Panc1 (cell line): ENCODE results near the gene NT5C2. TPM values are rescaled to one million over a fixed set of nuclear protein-coding genes. Genes with fewer than 3 reads are reported as not detected.

ENCODE experiments used
- ATAC-seq: fragments of 200-7000 bp; cut with Tn5 transposase; 2 replicates; pipeline ENCODE4 v1.9.1; 2020; ENCODE audit warnings: mild to moderate bottlenecking, moderate library complexity
- BruUV-seq: library from RNA; stranded (reverse); fragments of 400-500 nt; replicated peaks from 2 replicates; lab custom pipeline; 2021; lab: Mats Ljungman, UMichigan
- CTCF ChIA-PET: fragments of 300-600 bp; sonication (Branson Sonifier 250); formaldehyde crosslinking; loops from one replicate; lab custom pipeline; 2022; ENCODE audit warnings: antibody characterized with exemption; lab: Charles Lee
- POLR2A ChIA-PET: fragments of 300-600 bp; sonication (Branson Sonifier 250); formaldehyde crosslinking; loops from one replicate; lab custom pipeline; 2022; ENCODE audit warnings: antibody characterized with exemption; lab: Charles Lee
- DNase-seq: peaks from one replicate; pipeline ENCODE4 v3.0.0-alpha.2; 2010; ENCODE audit warnings: low read depth, low spot score
- H3K27ac ChIP-seq: 2 replicates; pipeline ENCODE4 v1.5.1; 2011; ENCODE audit warnings: mild to moderate bottlenecking, low read length, inconsistent platforms
- H3K27me3 ChIP-seq: fragments of 200-500 bp; sonication (Bioruptor generic); 2 replicates; pipeline ENCODE4 v1.6.0; 2014; ENCODE audit warnings: low read length, inconsistent platforms; ENCODE audit not compliant: control insufficient read depth, insufficient read depth
- H3K36me3 ChIP-seq: fragments of 200-500 bp; sonication (Bioruptor generic); 2 replicates; pipeline ENCODE4 v1.5.1; 2014; ENCODE audit warnings: inconsistent platforms, mild to moderate bottlenecking, low read length, moderate library complexity; ENCODE audit not compliant: control insufficient read depth, insufficient read depth
- H3K4me1 ChIP-seq: 2 replicates; pipeline ENCODE4 v1.5.1; 2011; ENCODE audit warnings: inconsistent platforms, mild to moderate bottlenecking, low read length, moderate library complexity; ENCODE audit not compliant: control insufficient read depth, insufficient read depth
- H3K4me3 ChIP-seq, 2 experiments: 2 replicates each; pipeline ENCODE4 v1.5.1; 2011 to 2012; ENCODE audit warnings: low read depth in 2 of 2, low read length in 2 of 2, mild to moderate bottlenecking in 2 of 2, inconsistent platforms in 1 of 2, moderate library complexity in 1 of 2
- H3K9me3 ChIP-seq: fragments of 200-500 bp; sonication (Bioruptor generic); 2 replicates; pipeline ENCODE4 v1.5.1; 2014; ENCODE audit warnings: low read depth, mild to moderate bottlenecking, inconsistent platforms, low read length, moderate library complexity; ENCODE audit not compliant: control insufficient read depth, insufficient read depth
- POLR2AphosphoS5 ChIP-seq: IDR thresholded peaks from 2 replicates; pipeline ENCODE4 v1.6.1; 2012; ENCODE audit warnings: mild to moderate bottlenecking, low read depth, low read length, moderate library complexity
- SIN3A ChIP-seq: IDR thresholded peaks from 2 replicates; pipeline ENCODE4 v1.6.1; 2012; ENCODE audit warnings: low read depth, mild to moderate bottlenecking, low read length, moderate library complexity, borderline replicate concordance; ENCODE audit not compliant: insufficient read depth
- TCF7L2 ChIP-seq: IDR thresholded peaks from 2 replicates; pipeline ENCODE4 v1.6.1; 2011; ENCODE audit warnings: mild to moderate bottlenecking, low read depth, low read length, inconsistent platforms
- in situ Hi-C: cut with HindIII; loops from 2 replicates; pipeline ENCODE4 v1.10.0; 2016; ENCODE audit warnings: low sequenced_read_pairs, low pct_unique_long_range_greater_than_20kb
- intact Hi-C: fragments of 100-400 bp; cut with micrococcal nuclease; formaldehyde crosslinking; loops from one replicate; pipeline ENCODE4 v1.10.0; 2022; ENCODE audit not compliant: unreplicated experiment
- total RNA-seq: library from RNA; stranded (reverse); gene quantifications from one replicate; pipeline ENCODE4 v1.2.1, GENCODE V29; 2021; ENCODE audit not compliant: unreplicated experiment
- TF ChIP-seq, protein P1 (sequence below), 2 experiments: IDR thresholded peaks; 2 replicates each; pipeline ENCODE4 v1.6.1; 2011 to 2012; ENCODE audit warnings: low read depth in 2 of 2, control low read depth in 1 of 2, low read length in 1 of 2, mild to moderate bottlenecking in 1 of 2, moderate library complexity in 1 of 2; ENCODE audit not compliant: insufficient read depth in 1 of 2
- TF ChIP-seq, protein P2 (sequence below): fragments of 450-650 bp; IDR thresholded peaks from 2 replicates; pipeline ENCODE4 v1.5.1; 2017; ENCODE audit warnings: mild to moderate bottlenecking

Gene NT5C2
- total RNA-seq, 1 experiment from 2014 or later: 150 TPM

DNA sequence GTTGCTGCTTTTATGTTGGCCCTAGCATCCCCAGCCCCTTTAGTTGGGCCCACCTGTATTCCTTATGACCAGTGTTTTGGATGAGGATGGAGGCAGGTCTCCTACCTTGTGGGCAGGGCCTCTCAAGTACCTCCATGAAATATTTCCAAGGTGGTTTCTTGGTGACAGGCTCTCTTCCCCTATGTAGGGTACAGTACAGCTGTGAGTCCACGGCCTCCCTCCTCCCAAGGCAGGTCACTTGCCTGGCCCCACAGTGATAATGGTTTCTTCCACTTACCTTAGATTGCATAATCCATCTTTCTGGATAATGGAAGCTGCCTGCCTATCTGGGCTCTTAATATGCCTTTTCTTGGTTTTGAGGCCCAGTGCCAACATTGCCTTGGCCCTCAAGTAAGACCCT lies 110.4 kb downstream of the NT5C2 start:
- in situ Hi-C loops: no loop called here
- peaks cover 37% of the 10 kb centered on the region for H3K36me3 ChIP-seq
- no peak for ATAC-seq
- TF ChIP-seq, protein P1, sequence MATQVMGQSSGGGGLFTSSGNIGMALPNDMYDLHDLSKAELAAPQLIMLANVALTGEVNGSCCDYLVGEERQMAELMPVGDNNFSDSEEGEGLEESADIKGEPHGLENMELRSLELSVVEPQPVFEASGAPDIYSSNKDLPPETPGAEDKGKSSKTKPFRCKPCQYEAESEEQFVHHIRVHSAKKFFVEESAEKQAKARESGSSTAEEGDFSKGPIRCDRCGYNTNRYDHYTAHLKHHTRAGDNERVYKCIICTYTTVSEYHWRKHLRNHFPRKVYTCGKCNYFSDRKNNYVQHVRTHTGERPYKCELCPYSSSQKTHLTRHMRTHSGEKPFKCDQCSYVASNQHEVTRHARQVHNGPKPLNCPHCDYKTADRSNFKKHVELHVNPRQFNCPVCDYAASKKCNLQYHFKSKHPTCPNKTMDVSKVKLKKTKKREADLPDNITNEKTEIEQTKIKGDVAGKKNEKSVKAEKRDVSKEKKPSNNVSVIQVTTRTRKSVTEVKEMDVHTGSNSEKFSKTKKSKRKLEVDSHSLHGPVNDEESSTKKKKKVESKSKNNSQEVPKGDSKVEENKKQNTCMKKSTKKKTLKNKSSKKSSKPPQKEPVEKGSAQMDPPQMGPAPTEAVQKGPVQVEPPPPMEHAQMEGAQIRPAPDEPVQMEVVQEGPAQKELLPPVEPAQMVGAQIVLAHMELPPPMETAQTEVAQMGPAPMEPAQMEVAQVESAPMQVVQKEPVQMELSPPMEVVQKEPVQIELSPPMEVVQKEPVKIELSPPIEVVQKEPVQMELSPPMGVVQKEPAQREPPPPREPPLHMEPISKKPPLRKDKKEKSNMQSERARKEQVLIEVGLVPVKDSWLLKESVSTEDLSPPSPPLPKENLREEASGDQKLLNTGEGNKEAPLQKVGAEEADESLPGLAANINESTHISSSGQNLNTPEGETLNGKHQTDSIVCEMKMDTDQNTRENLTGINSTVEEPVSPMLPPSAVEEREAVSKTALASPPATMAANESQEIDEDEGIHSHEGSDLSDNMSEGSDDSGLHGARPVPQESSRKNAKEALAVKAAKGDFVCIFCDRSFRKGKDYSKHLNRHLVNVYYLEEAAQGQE (IDR thresholded peaks at IDR 0.05; ENCODE audit: insufficient read depth in 1 of 2, low read depth in 2 of 2, low read length in 1 of 2): no peak
- TF ChIP-seq POLR2AphosphoS5 (peak; percentile 58; the same call in 1 of the 2 replicates), TCF7L2 (no peak)
- no peaks in the 10 kb centered on the region for H3K4me1 ChIP-seq
- ChIA-PET POLR2A (interaction anchor here (0.6 kb wide), 1 partner anchor 235 kb away, joined by 3 read pairs; no protein-coding TSS in a partner anchor), CTCF (interaction anchor here (0.6 kb wide), 1 partner anchor 147 kb away, joined by 6 read pairs; no protein-coding TSS in a partner anchor)
- H3K27me3 ChIP-seq: no peaks in the 10 kb centered on the region
- no peak overlapping the region for H3K27ac ChIP-seq
- H3K9me3 ChIP-seq: no peaks in the 10 kb centered on the region
- no TSS peak for BruUV-seq
- H3K4me3 ChIP-seq: no peak overlapping the region
- intact Hi-C loops: no loop called here
- DNase-seq: no peak

DNA sequence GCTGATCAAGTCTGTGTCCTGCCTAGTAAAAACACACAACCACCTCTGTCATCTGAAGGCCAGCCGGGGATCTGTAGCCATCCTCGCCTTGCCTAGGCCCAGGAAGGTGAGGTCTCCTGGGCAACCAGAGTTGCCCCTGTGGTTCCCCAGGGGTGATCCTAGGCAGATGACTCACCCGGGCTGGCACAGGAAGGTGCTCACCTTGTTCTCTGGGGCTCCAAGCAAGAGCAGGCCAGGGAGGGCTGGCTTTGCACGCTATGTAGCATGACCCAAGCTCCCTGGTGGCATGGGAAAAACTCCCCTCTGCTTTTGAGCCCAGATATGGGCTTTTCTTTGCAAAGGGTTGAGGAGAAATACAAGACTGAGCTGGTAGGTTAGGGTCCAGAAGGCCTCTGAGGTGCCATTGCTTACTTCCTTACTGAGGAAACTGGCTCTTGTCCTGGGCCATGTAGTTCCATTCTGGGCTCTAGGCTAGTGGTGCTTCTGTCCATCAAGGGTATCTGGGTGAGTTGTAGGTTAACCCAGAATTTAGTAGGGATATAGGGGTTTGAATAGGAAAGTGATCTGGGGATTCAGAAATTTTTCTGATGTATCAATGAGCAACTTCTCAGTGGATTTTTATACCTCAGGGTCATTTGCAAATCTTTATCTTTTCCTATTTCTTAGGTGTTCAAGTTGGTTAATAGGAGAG lies 112.0 kb downstream of the NT5C2 start:
- Histone ChIP-seq H3K9me3 (no peaks in the 10 kb centered on the region), H3K4me3 (no peak overlapping the region), H3K4me1 (no peaks in the 10 kb centered on the region), H3K27ac (no peak overlapping the region), H3K27me3 (no peaks in the 10 kb centered on the region), H3K36me3 (peaks cover 22% of the 10 kb centered on the region)
- ChIA-PET CTCF (interaction anchor here (0.6 kb wide), 1 partner anchor 164 kb away, joined by 3 read pairs; no protein-coding TSS in a partner anchor), POLR2A (interaction anchor here (0.6 kb wide), 1 partner anchor 261 kb away, joined by 4 read pairs; no protein-coding TSS in a partner anchor)
- DNase-seq (no peak), ATAC-seq (peak; percentile 30)
- peak; percentile 76 for TF ChIP-seq POLR2AphosphoS5
- no peak for TF ChIP-seq TCF7L2
- no TSS peak for BruUV-seq
- intact Hi-C loops (no loop called here), in situ Hi-C loops (no loop called here)

DNA sequence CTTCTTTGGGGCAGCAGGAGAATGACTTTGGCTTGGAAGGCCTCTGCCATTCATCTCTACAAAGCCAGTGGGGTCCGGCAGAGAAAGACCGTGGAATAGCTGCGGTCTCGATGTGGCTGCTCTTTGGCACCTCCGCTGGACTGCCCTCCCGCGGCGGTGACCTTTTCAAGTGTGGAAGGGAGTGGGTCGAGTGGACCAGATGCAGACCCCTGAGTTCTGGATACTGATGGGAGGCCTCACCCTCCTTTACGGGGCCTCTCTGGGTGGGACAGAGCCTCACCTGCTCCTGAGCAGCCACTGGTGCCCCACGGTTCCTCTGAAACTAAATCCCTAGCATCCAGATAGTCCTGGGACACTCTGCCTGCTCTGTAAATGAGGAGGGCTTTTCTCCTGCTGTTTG lies 113.1 kb downstream of the NT5C2 start:
- ATAC-seq (no peak), DNase-seq (no peak)
- TF ChIP-seq, protein P2, sequence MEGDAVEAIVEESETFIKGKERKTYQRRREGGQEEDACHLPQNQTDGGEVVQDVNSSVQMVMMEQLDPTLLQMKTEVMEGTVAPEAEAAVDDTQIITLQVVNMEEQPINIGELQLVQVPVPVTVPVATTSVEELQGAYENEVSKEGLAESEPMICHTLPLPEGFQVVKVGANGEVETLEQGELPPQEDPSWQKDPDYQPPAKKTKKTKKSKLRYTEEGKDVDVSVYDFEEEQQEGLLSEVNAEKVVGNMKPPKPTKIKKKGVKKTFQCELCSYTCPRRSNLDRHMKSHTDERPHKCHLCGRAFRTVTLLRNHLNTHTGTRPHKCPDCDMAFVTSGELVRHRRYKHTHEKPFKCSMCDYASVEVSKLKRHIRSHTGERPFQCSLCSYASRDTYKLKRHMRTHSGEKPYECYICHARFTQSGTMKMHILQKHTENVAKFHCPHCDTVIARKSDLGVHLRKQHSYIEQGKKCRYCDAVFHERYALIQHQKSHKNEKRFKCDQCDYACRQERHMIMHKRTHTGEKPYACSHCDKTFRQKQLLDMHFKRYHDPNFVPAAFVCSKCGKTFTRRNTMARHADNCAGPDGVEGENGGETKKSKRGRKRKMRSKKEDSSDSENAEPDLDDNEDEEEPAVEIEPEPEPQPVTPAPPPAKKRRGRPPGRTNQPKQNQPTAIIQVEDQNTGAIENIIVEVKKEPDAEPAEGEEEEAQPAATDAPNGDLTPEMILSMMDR: no peak
- TF ChIP-seq POLR2AphosphoS5: no peak
- TF ChIP-seq SIN3A: no peak
- TF ChIP-seq, protein P1 (IDR thresholded peaks at IDR 0.05; ENCODE audit: insufficient read depth in 1 of 2, low read depth in 2 of 2, low read length in 1 of 2): no peak
- no peak for TF ChIP-seq TCF7L2
- intact Hi-C loops (no loop called here), in situ Hi-C loops (no loop called here)
- Histone ChIP-seq H3K27me3 (no peaks in the 10 kb centered on the region), H3K9me3 (no peaks in the 10 kb centered on the region), H3K36me3 (peaks cover 12% of the 10 kb centered on the region), H3K27ac (no peak overlapping the region), H3K4me1 (no peaks in the 10 kb centered on the region), H3K4me3 (no peak overlapping the region)
- ChIA-PET POLR2A (no interaction called here), CTCF (no interaction called here)
- BruUV-seq: no TSS peak
